GM12892 (cell line): ENCODE measurements around the gene LNX2.

Experiments
- DNase-seq: peaks from one replicate; pipeline ENCODE4 v3.0.0; 2011; ENCODE audit not compliant: insufficient read length
- FAIRE-seq: peaks from 2 replicates; lab custom pipeline; 2011; peaks lifted over from hg19 to GRCh38; lab: Jason Lieb, UNC
- POLR2A ChIP-seq: IDR thresholded peaks from 2 replicates; pipeline ENCODE4 v1.6.1; 2011; ENCODE audit warnings: low read depth, low read length, control low read depth
- POLR2AphosphoS5 ChIP-seq: IDR thresholded peaks from 2 replicates; pipeline ENCODE4 v1.6.1; 2011; ENCODE audit warnings: low read depth, low read length, control low read depth
- TAF1 ChIP-seq: IDR thresholded peaks from 2 replicates; pipeline ENCODE4 v1.6.1; 2011; ENCODE audit warnings: low read depth, mild to moderate bottlenecking, control low read depth, low read length, borderline replicate concordance

LNX2 gene

DNA sequence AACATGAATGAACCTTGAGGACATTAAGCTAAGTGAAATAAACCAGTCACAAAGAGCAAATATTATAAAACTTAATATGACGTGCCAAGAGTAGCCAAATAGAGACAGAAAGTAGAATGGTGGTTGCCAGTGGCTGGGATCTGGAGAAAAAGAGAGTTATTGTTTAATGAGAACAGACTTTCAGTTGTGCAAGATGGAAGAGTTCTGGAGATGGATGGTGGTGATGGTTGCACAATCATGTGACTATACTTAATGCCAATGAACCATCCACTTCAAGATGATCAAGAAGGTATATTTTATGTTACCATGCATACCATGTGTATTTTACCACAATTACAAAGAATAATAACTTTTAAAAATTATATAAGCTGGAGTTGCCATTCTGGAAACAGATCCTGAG lies 104.2 kb downstream of the LNX2 start:
- DNase-seq (no peak), FAIRE-seq (no peak)
- TF ChIP-seq POLR2AphosphoS5 = no peak
- no peak for TF ChIP-seq TAF1
- TF ChIP-seq POLR2A = no peak

DNA sequence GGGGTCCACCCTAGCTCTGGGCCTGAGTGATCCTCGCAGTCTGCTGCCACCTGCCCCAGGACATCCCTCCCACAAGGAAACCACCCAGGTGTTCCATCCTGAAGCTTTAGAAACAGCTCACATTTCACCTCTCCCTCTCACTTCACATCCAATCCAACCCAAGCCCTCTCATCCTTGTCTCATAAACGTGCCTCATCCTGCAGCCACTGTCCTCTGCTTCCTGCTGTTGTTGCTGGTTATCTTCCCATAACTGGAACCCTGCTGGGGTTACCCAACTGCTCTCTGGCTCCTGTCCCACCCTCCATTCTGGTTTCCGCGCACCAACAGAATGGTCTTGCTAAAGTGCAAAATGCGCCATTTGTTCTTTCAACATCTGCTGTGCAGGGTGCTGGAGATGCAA lies 110.2 kb downstream of the LNX2 start:
- DNase-seq = no peak
- TF ChIP-seq TAF1 (no peak), POLR2A (no peak), POLR2AphosphoS5 (no peak)
- no peak for FAIRE-seq

DNA sequence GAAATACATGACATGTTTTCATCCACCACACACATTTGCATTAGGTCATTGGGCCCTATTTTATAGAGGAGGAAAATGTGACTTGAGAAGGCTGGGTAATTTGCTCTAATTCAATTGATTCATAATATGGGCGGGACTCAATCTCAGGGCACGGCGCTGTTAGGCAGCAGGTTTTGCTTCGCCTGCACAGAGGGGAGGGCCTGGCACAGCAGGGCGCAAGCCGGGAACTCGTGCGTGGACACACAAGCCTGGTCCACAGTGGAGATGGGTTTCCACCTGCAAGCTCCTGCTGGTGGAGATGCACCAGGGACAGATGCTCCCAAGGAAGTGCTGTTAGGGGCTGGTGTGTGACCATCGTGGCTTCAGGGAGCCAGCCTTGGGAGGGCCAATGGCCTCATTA lies 111.5 kb downstream of the LNX2 start:
- FAIRE-seq = no peak

DNA sequence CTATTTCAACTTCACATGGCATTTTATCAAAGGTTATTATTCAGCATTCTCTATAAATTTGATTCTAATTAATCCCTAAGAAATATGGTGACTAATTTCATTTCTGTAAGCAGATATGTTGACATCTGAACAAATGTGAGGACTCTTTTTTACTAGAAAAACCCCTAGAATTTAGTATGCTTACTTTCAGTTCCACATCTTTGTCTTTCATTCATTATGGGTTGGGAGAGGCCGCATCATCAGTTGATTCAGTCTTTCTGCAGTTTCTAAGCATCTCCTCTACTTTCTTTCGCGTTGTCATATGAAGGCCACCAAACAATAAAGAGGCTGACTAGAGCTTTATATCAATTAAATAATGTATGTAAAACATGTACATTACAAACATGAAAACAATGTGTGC lies 114.5 kb downstream of the LNX2 start:
- DNase-seq (no peak), FAIRE-seq (no peak)
- no peak for TF ChIP-seq POLR2AphosphoS5
- no peak for TF ChIP-seq TAF1
- TF ChIP-seq POLR2A = no peak

More for the DNA sequence above, 111.5 kb downstream of the LNX2 start:
- TF ChIP-seq POLR2AphosphoS5 (no peak), TAF1 (no peak), POLR2A (no peak)
- DNase-seq = no peak

DNA sequence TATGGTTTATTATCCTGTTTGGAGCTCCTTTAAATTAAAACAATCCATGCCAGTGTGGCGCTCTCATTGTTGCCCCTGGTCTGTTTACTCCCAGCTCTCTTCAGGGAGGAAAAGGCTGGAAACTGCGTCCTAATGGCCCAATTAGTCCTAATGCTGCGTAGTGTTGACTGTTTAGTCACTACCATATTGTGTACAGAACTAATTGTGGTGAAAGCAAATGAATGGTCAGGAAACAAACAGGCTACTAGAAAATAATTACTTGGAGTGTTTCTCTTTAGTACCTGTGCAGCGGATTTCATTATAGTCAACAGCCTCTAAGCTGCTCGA lies 115.5 kb downstream of the LNX2 start:
- TF ChIP-seq POLR2A (no peak), TAF1 (no peak), POLR2AphosphoS5 (no peak)
- FAIRE-seq (no peak), DNase-seq (no peak)

DNA sequence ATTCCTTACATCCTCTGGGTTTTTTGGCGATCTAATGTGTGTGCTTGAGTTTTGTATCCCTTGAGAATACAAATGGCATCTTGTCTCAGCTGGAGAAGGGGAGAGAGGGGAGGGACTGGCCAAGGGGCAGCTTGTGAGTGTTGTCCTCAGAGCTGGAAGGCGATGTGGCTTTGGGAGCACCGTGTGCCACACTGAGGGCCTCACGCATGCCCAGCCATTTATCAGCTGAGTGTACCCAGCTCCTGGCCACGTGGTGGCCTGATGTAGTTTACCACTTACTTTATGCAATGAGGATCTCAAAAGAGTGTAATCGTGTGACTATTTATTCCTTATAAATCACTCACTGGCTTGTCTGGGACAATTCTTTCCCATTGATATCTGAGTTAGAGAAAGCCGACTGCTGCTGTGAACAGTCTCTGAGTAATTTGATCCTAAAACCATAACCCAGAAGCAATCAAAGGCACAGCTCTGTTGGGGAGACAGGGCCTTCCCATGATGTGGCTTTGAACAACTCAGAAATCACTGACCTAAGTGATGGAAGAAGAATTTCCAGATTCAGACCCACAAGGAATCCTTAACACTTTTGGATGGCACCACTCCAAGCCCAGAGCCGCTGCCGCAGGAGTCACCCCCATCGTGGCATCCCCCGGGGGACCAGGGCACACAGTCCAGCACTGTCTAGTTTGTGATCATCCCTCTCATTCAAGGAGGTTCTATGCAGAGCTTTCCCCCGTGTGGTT lies 116.0 kb downstream of the LNX2 start:
- FAIRE-seq = no peak
- TF ChIP-seq POLR2A (no peak), TAF1 (no peak), POLR2AphosphoS5 (no peak)
- no peak for DNase-seq

DNA sequence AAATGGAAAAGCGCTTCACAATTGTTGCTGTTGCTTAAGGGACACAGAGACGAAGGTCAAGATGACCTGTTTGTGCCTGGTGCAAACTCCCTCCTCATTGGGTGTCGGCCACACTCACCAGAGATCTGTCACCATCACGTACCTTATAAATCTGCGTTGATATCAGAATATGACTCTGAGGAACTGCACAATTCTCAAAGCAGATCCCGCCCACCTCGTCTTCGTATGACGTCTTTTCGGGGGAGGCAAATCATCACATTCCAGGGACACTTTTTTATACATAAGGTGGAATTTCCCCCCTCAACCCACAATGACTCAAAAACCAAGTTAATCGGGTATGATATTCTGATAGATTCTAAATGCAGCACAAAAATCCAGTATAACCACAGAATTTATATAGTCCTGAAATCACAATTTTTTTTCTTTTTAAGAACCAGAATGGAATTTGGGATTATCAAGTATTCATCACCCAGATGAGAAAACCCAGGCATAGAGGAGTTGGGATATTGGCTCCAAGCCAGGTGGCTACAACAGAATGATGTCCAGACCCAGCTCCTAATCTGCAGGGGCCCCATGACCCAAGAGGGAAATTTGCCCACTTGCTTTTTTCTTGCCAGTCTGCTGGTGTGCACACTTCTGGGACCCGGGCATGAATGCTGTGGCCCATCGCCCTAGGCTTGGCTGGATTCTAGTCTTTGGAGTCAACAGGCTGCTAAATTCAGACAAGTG lies 119.4 kb downstream of the LNX2 start:
- TF ChIP-seq POLR2AphosphoS5 (no peak), TAF1 (no peak), POLR2A (no peak)
- no peak for DNase-seq
- FAIRE-seq = no peak

DNA sequence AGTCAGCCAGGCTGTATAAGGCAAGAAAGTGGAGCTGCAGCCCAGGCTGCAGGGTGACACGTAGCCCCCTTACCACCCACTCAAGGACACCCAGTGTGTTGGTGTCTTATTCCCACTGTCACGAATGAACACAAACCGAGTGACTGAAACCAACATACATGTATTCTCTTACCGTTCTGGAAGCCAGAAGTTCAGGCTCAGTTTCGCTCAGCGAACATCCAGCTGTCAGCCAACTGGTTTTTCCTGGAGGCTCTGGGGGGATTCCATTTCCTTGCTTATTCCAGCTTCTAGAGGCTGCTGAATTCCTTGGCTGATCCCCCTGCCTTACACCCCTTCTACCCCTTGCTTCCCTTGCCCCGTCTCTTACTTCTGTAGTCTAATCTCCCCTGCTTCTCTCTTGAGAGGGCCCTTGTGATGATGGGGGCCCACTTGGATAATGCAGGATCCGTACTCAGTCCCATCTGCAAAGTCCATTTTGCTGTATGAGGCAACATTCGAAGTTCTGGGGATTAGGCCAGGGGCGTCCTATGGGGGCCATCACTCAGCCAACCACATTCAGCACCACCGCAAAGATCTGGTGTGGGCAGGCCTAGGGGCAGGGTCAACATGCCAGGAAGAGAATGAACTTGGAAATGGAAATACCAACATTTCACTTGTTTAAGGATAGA lies 122.6 kb downstream of the LNX2 start:
- no peak for FAIRE-seq
- no peak for TF ChIP-seq POLR2A
- TF ChIP-seq POLR2AphosphoS5 = no peak
- TF ChIP-seq TAF1 = no peak
- no peak for DNase-seq

DNA sequence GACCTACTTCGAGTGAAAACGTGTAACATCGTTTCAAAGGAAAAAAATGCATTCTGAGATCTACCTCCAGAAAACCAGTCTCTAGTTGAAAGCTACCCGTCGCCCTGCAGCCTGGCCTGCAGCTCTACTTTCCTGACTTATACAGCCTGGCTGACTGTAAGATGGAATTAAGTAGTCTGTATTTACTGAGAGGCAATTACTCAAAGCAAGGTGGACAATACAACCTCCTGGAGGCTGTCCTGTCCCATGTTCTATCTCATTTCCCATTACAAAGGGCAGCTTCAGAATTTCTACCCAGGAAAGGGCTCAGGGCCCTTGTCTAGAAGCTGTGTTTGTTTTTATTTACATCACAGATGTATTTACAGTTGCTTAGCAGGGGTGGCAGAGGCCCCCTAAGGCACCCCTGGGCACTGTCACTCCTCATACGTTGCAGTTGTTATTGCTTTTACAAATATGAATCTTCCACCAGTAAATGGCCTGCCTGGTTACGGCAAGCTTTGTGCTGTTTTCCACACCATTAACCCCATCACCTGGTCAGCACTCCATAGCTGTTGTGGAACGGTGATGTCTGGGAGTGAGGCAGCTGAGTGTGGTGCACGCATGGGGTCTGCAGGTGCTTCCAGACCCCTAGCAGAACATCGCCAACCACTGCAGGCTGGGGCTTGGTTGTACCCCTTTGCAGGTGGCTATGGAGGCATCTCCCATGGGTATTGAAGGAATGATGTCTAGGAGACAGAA lies 123.6 kb downstream of the LNX2 start:
- FAIRE-seq (no peak), DNase-seq (no peak)
- TF ChIP-seq TAF1 (no peak), POLR2A (no peak), POLR2AphosphoS5 (no peak)

DNA sequence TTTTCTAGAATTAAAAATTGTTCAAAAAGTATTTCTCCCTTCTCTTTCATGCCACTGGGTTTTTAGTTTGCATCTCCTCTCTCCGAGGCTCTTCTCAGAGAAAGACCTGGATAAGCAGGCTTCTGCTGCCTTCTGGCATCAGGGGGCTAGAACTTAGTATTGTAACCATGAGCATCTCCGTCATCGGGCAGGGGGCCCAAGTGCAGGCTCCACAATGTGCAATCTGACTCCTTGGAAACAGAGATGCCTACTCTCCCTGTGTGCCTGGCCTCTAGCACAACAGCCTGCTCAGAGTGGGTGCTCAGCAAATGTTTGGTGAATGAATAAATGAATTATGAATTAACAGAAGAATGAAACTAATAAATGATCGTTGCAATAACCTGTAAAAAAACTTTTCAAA lies 124.3 kb downstream of the LNX2 start:
- DNase-seq = no peak
- TF ChIP-seq POLR2AphosphoS5 = no peak
- no peak for TF ChIP-seq POLR2A
- FAIRE-seq = no peak
